SJSA1 (cell line): ENCODE data around the gene RPS21. TPM values are rescaled to one million over a fixed set of nuclear protein-coding genes. Genes with fewer than 3 reads are reported as not detected.

Source experiments
- DNase-seq, 2 experiments: peaks; one replicate each; pipeline ENCODE4 v3.0.0-alpha.2; 2015 to 2020; ENCODE audit warnings: low spot score in 2 of 2, low read depth in 1 of 2
- H3K27ac ChIP-seq: fragments of 250-450 bp; sonication (Bioruptor Pico); 2 replicates; pipeline ENCODE4 v1.5.1; 2020; ENCODE audit warnings: mild to moderate bottlenecking, moderate library complexity
- H3K27me3 ChIP-seq: fragments of 250-450 bp; sonication (Bioruptor Pico); replicated peaks from 2 replicates; pipeline ENCODE4 v1.5.1; 2020; ENCODE audit warnings: mild to moderate bottlenecking, moderate library complexity
- H3K36me3 ChIP-seq: fragments of 250-450 bp; sonication (Bioruptor Pico); 2 replicates; pipeline ENCODE4 v1.5.1; 2020; ENCODE audit warnings: mild to moderate bottlenecking
- H3K4me1 ChIP-seq: fragments of 250-450 bp; sonication (Bioruptor Pico); replicated peaks from 2 replicates; pipeline ENCODE4 v1.6.1; 2021; ENCODE audit warnings: mild to moderate bottlenecking
- H3K4me3 ChIP-seq: fragments of 250-450 bp; sonication (Bioruptor Pico); 2 replicates; pipeline ENCODE4 v1.5.1; 2020; ENCODE audit warnings: mild to moderate bottlenecking
- H3K9me3 ChIP-seq: fragments of 250-450 bp; sonication (Bioruptor Pico); replicated peaks from 2 replicates; pipeline ENCODE4 v1.5.1; 2020; ENCODE audit warnings: mild to moderate bottlenecking
- total RNA-seq: library from RNA; depleted of rRNA; stranded (reverse); fragments of >200 nt; shearing (Covaris generic); gene quantifications from 2 replicates; pipeline ENCODE4 v1.2.3, GENCODE V29; 2014

RPS21 gene
- total RNA-seq, 1 experiment from 2014 or later, result 1,367 TPM

GRCh38 chr20:62349556-62350097 is 37.3 kb upstream of the RPS21 start:
- no peak for DNase-seq
- no peak overlapping the region for H3K27ac ChIP-seq
- H3K27me3 ChIP-seq, result no peaks in the 10 kb centered on the region
- peaks cover 5% of the 10 kb centered on the region for H3K4me1 ChIP-seq
- H3K9me3 ChIP-seq, result 0 out of 2 replicates have a peak, but pooled peaks cover 2% of the 10 kb centered on the region
- H3K36me3 ChIP-seq, result no peaks in the 10 kb centered on the region
- H3K4me3 ChIP-seq, result no peak overlapping the region

- DNase-seq, result no peak
Measured at GRCh38 chr20:62350098-62350628, 36.7 kb upstream of the RPS21 start.

GRCh38 chr20:62350629-62351422 is 36.1 kb upstream of the RPS21 start:
- H3K9me3 ChIP-seq, result 0 out of 2 replicates have a peak, but pooled peaks cover 2% of the 10 kb centered on the region
- H3K27me3 ChIP-seq, result no peaks in the 10 kb centered on the region
- H3K27ac ChIP-seq, result no peak overlapping the region
- no peaks in the 10 kb centered on the region for H3K36me3 ChIP-seq
- H3K4me3 ChIP-seq, result no peak overlapping the region
- no peak for DNase-seq
- H3K4me1 ChIP-seq, result peaks cover 10% of the 10 kb centered on the region

More at GRCh38 chr20:62350098-62350628, 36.7 kb upstream of the RPS21 start:
- Histone ChIP-seq H3K4me1 (peaks cover 3% of the 10 kb centered on the region), H3K9me3 (0 out of 2 replicates have a peak, but pooled peaks cover 2% of the 10 kb centered on the region), H3K36me3 (no peaks in the 10 kb centered on the region), H3K27ac (no peak overlapping the region), H3K27me3 (no peaks in the 10 kb centered on the region), H3K4me3 (no peak overlapping the region)

- H3K36me3 ChIP-seq, result no peaks in the 10 kb centered on the region
- H3K4me1 ChIP-seq, result peaks cover 17% of the 10 kb centered on the region
- 0 out of 2 replicates have a peak, but pooled peaks cover 2% of the 10 kb centered on the region for H3K9me3 ChIP-seq
- DNase-seq, result no peak
- no peaks in the 10 kb centered on the region for H3K27me3 ChIP-seq
- H3K4me3 ChIP-seq, result no peak overlapping the region
- no peak overlapping the region for H3K27ac ChIP-seq
Measured at GRCh38 chr20:62351469-62352401, 35.2 kb upstream of the RPS21 start.

GRCh38 chr20:62352402-62353288 is 34.3 kb upstream of the RPS21 start:
- no peak overlapping the region for H3K27ac ChIP-seq
- H3K27me3 ChIP-seq, result no peaks in the 10 kb centered on the region
- no peak overlapping the region for H3K4me3 ChIP-seq
- H3K4me1 ChIP-seq, result peaks cover 26% of the 10 kb centered on the region
- no peak for DNase-seq
- no peaks in the 10 kb centered on the region for H3K36me3 ChIP-seq
- H3K9me3 ChIP-seq, result 0 out of 2 replicates have a peak, but pooled peaks cover 2% of the 10 kb centered on the region

GRCh38 chr20:62353289-62354030 is 33.4 kb upstream of the RPS21 start:
- no peak for DNase-seq
- no peaks in the 10 kb centered on the region for H3K27me3 ChIP-seq
- H3K4me1 ChIP-seq, result peaks cover 34% of the 10 kb centered on the region
- no peak overlapping the region for H3K4me3 ChIP-seq
- no peaks in the 10 kb centered on the region for H3K36me3 ChIP-seq
- no peak overlapping the region for H3K27ac ChIP-seq
- 0 out of 2 replicates have a peak, but pooled peaks cover 2% of the 10 kb centered on the region for H3K9me3 ChIP-seq

GRCh38 chr20:62354031-62354808 is 32.7 kb upstream of the RPS21 start:
- no peaks in the 10 kb centered on the region for H3K36me3 ChIP-seq
- H3K4me3 ChIP-seq, result no peak overlapping the region
- no peaks in the 10 kb centered on the region for H3K9me3 ChIP-seq
- H3K27me3 ChIP-seq, result no peaks in the 10 kb centered on the region
- no peak for DNase-seq
- H3K27ac ChIP-seq, result no peak overlapping the region
- peaks cover 41% of the 10 kb centered on the region for H3K4me1 ChIP-seq

GRCh38 chr20:62354811-62355341 is 32.0 kb upstream of the RPS21 start:
- H3K4me3 ChIP-seq, result no peak overlapping the region
- peaks cover 48% of the 10 kb centered on the region for H3K4me1 ChIP-seq
- no peak overlapping the region for H3K27ac ChIP-seq
- H3K27me3 ChIP-seq, result no peaks in the 10 kb centered on the region
- no peaks in the 10 kb centered on the region for H3K9me3 ChIP-seq
- no peak for DNase-seq
- no peaks in the 10 kb centered on the region for H3K36me3 ChIP-seq

- no peak overlapping the region for H3K4me3 ChIP-seq
- no peak for DNase-seq
- no peaks in the 10 kb centered on the region for H3K36me3 ChIP-seq
- no peaks in the 10 kb centered on the region for H3K27me3 ChIP-seq
- no peak overlapping the region for H3K27ac ChIP-seq
- H3K9me3 ChIP-seq, result no peaks in the 10 kb centered on the region
- peaks cover 48% of the 10 kb centered on the region for H3K4me1 ChIP-seq
Measured at GRCh38 chr20:62355516-62355877, 31.4 kb upstream of the RPS21 start.

- no peak for DNase-seq
- Histone ChIP-seq H3K9me3 (no peaks in the 10 kb centered on the region), H3K4me1 (peaks cover 52% of the 10 kb centered on the region), H3K36me3 (no peaks in the 10 kb centered on the region), H3K27me3 (no peaks in the 10 kb centered on the region), H3K4me3 (no peak overlapping the region), H3K27ac (no peak overlapping the region)
Measured at GRCh38 chr20:62355878-62356588, 30.9 kb upstream of the RPS21 start.

GRCh38 chr20:62356589-62357186 is 30.2 kb upstream of the RPS21 start:
- no peaks in the 10 kb centered on the region for H3K9me3 ChIP-seq
- H3K27ac ChIP-seq, result no peak overlapping the region
- H3K36me3 ChIP-seq, result no peaks in the 10 kb centered on the region
- DNase-seq, result no peak
- H3K4me1 ChIP-seq, result peaks cover 59% of the 10 kb centered on the region
- no peaks in the 10 kb centered on the region for H3K27me3 ChIP-seq
- H3K4me3 ChIP-seq, result no peak overlapping the region
